Neural progenitor cell (in vitro differentiated cells): Measurements from ENCODE around the gene PYGB.

Experiments
- EZH2 ChIP-seq: fragments of 200-600 bp; sonication (generic); IDR thresholded peaks from 2 replicates; pipeline ENCODE4 v1.6.1; 2017; ENCODE audit warnings: antibody characterized with exemption, mild to moderate bottlenecking, moderate library complexity
- EZH2phosphoT487 ChIP-seq: fragments of 200-600 bp; sonication (generic); IDR thresholded peaks from 2 replicates; pipeline ENCODE4 v1.6.1; 2017; ENCODE audit warnings: antibody characterized with exemption
- TF ChIP-seq, protein P1 (sequence below): fragments of 200-600 bp; sonication (generic); IDR thresholded peaks from 2 replicates; pipeline ENCODE4 v1.5.1; 2017; ENCODE audit warnings: antibody characterized with exemption, mild to moderate bottlenecking

DNA sequence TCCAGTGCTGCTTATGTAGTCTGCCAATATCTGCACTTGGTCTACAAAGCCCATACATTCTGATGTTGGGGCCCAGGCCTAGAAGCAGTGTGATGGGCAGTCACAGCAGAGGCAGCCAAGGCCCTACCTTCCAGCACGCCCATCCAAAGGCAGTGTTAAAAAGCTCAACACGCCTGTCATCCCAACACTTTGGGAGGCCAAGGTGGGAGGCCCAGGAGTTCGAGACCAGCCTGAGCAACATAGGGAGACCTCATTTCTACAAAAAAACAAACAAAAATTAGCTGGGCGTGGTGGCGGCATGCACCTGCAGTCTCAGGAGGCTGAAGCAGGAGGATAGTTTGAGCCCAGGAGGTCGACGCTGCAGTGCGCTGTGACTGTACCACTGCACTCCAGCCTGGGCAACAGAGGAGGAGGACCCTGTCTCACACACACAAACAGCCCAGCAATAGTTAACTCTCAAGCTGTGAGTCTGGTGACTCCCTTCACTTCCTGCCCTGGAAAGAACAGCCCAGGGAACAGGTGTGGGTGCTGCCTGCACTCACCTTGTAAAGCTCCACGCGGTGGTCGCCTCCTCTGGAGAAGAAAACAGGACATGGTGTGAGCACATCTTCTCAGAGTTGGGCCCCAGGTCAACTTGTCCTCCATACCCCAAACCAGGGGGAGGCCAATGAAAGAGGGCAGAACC is 68.8 kb downstream of the PYGB start:
- TF ChIP-seq, protein P1, sequence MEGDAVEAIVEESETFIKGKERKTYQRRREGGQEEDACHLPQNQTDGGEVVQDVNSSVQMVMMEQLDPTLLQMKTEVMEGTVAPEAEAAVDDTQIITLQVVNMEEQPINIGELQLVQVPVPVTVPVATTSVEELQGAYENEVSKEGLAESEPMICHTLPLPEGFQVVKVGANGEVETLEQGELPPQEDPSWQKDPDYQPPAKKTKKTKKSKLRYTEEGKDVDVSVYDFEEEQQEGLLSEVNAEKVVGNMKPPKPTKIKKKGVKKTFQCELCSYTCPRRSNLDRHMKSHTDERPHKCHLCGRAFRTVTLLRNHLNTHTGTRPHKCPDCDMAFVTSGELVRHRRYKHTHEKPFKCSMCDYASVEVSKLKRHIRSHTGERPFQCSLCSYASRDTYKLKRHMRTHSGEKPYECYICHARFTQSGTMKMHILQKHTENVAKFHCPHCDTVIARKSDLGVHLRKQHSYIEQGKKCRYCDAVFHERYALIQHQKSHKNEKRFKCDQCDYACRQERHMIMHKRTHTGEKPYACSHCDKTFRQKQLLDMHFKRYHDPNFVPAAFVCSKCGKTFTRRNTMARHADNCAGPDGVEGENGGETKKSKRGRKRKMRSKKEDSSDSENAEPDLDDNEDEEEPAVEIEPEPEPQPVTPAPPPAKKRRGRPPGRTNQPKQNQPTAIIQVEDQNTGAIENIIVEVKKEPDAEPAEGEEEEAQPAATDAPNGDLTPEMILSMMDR, result no peak
- TF ChIP-seq EZH2, result no peak
- TF ChIP-seq EZH2phosphoT487, result no peak
